Left lung (tissue), 10 donors: ENCODE data around the gene WBP1. TPM values are rescaled to one million over a fixed set of nuclear protein-coding genes. Genes with fewer than 3 reads are reported as not detected.

Experiments used
- ATAC-seq: fragments of 200-7000 bp; cut with Tn5 transposase; one replicate; pipeline ENCODE4 v1.9.1; 2020; ENCODE audit warnings: moderate library complexity
- DNase-seq, 4 donors: peaks; one replicate each; pipeline ENCODE4 v3.0.0-alpha.2; 2013 to 2020
- H3K27ac ChIP-seq, 2 donors: fragments of 200-600 bp; sonication (generic) in 1 of 2; one replicate each; pipeline versions ENCODE4 v1.5.0 to v1.8.0; 2020 to 2021
- H3K27me3 ChIP-seq, 2 donors: fragments of 200-600 bp; sonication (generic) in 1 of 2; one replicate each; pipeline versions ENCODE4 v1.5.0 to v1.8.0; 2020 to 2021
- H3K36me3 ChIP-seq, 2 donors: fragments of 200-600 bp; sonication (generic) in 1 of 2; one replicate each; pipeline versions ENCODE4 v1.5.0 to v1.8.0; 2020 to 2021
- H3K4me1 ChIP-seq, 2 donors: fragments of 200-600 bp; one replicate each; pipeline ENCODE4 v1.8.0; 2021
- H3K4me3 ChIP-seq, 2 donors: fragments of 200-600 bp; sonication (generic) in 1 of 2; one replicate each; pipeline versions ENCODE4 v1.5.0 to v1.8.0; 2020 to 2021; ENCODE audit warnings: mild to moderate bottlenecking in 1 of 2
- H3K9me3 ChIP-seq, 2 donors: fragments of 200-600 bp; sonication (generic) in 1 of 2; one replicate each; pipeline versions ENCODE4 v1.5.0 to v1.8.0; 2020 to 2021
- CTCF ChIP-seq, 2 donors: fragments of 200-600 bp; sonication (generic) in 1 of 2; IDR thresholded peaks; one replicate each; pipeline versions ENCODE4 v1.5.0 to v1.8.0; 2021; ENCODE audit warnings: antibody characterized with exemption in 2 of 2
- intact Hi-C, 2 donors: fragments of 100-400 bp; cut with DNase I; formaldehyde crosslinking; loops; one replicate each; pipeline versions ENCODE4 v1.11.2 to v1.14.2; 2022
- polyA plus RNA-seq, 6 donors: library from polyadenylated mRNA; unstranded; fragments of 120-200 nt; gene quantifications; one replicate each; pipeline ENCODE4 v1.2.1, GENCODE V29; 2013; ENCODE audit not compliant: insufficient read length in 6 of 6
- total RNA-seq, 2 donors: library from RNA; stranded (reverse); fragmentation: NEBNext Ultra II Directional; extraction: Animal tissue kit (Norgen Biotek cat#: 25700); gene quantifications; one replicate each; pipeline ENCODE4 v1.2.1, GENCODE V29; 2021
- donor health status: DM: no; HTN: yes; CAD: no.
- donor health status: DM: no; HTN: no; CAD: no.

Gene WBP1
- total and polyA plus RNA-seq, 8 donors, result 38.7 to 122 (median 108) TPM

- Histone ChIP-seq H3K4me3 (no peak overlapping the region), H3K4me1 (peaks cover 5 to 32% of the 10 kb centered on the region in 2 donors), H3K27ac (no peak overlapping the region), H3K36me3 (peaks cover 0 to 12% of the 10 kb centered on the region in 2 donors), H3K9me3 (no peaks in the 10 kb centered on the region), H3K27me3 (peaks cover 0 to 27% of the 10 kb centered on the region in 2 donors)
- intact Hi-C loops, result no loop called here
- DNase-seq (no peak), ATAC-seq (no peak)
- no peak for TF ChIP-seq CTCF (IDR thresholded peaks at IDR 0.05)
These were observed 22.0 kb upstream of the WBP1 start for GRCh38 chr2:74436111-74436805.

- Histone ChIP-seq H3K9me3 (no peaks in the 10 kb centered on the region), H3K4me3 (no peak overlapping the region), H3K36me3 (peaks cover 0 to 3% of the 10 kb centered on the region in 2 donors), H3K27ac (no peak overlapping the region), H3K27me3 (peaks cover 4 to 35% of the 10 kb centered on the region in 2 donors), H3K4me1 (peaks cover 5 to 40% of the 10 kb centered on the region in 2 donors)
- intact Hi-C loops, result no loop called here
- no peak for TF ChIP-seq CTCF (IDR thresholded peaks at IDR 0.05)
- DNase-seq (no peak), ATAC-seq (no peak)
These were observed 21.2 kb upstream of the WBP1 start for GRCh38 chr2:74436848-74437695.

GRCh38 chr2:74438248-74438647 lies 20.0 kb upstream of the WBP1 start:
- intact Hi-C loops, result no loop called here
- Histone ChIP-seq H3K4me1 (peaks cover 5 to 40% of the 10 kb centered on the region in 2 donors), H3K36me3 (no peaks in the 10 kb centered on the region), H3K27me3 (peaks cover 5 to 47% of the 10 kb centered on the region in 2 donors), H3K4me3 (no peak overlapping the region), H3K9me3 (no peaks in the 10 kb centered on the region), H3K27ac (no peak overlapping the region)
- DNase-seq (no peak), ATAC-seq (no peak)
- TF ChIP-seq CTCF (IDR thresholded peaks at IDR 0.05), result no peak

GRCh38 chr2:74439373-74439772 lies 18.9 kb upstream of the WBP1 start:
- Histone ChIP-seq H3K4me3 (peak overlapping the region; percentile 47 to 50), H3K36me3 (no peaks in the 10 kb centered on the region), H3K9me3 (no peaks in the 10 kb centered on the region), H3K27ac (peak overlapping the region in 1 of 2 donors; percentile 77), H3K27me3 (peaks cover 5 to 57% of the 10 kb centered on the region in 2 donors), H3K4me1 (peaks cover 5 to 40% of the 10 kb centered on the region in 2 donors)
- TF ChIP-seq CTCF (IDR thresholded peaks at IDR 0.05), result no peak
- ATAC-seq (no peak), DNase-seq (peak in 1 of 4 donors; percentile 34)
- intact Hi-C loops, result no loop called here

- Histone ChIP-seq H3K36me3 (no peaks in the 10 kb centered on the region), H3K27me3 (peaks cover 5 to 61% of the 10 kb centered on the region in 2 donors), H3K9me3 (no peaks in the 10 kb centered on the region), H3K4me1 (peaks cover 5 to 40% of the 10 kb centered on the region in 2 donors), H3K4me3 (peak overlapping the region; percentile 47 to 50), H3K27ac (peak overlapping the region; percentile 77 to 81)
- ATAC-seq (peak; percentile 5), DNase-seq (peak in 3 of 4 donors; percentile 67 to 85 (median 79))
- no peak for TF ChIP-seq CTCF (IDR thresholded peaks at IDR 0.05)
- intact Hi-C loops, result no loop called here
These were observed 18.3 kb upstream of the WBP1 start for GRCh38 chr2:74439803-74440377.
